ENCODE results near the gene MCFD2. TPM values are rescaled to one million over a fixed set of nuclear protein-coding genes. Genes with fewer than 3 reads are reported as not detected.

The MCFD2 gene
- polyA plus RNA-seq, 2 donors, result 12.4 to 20.4 TPM

DNA sequence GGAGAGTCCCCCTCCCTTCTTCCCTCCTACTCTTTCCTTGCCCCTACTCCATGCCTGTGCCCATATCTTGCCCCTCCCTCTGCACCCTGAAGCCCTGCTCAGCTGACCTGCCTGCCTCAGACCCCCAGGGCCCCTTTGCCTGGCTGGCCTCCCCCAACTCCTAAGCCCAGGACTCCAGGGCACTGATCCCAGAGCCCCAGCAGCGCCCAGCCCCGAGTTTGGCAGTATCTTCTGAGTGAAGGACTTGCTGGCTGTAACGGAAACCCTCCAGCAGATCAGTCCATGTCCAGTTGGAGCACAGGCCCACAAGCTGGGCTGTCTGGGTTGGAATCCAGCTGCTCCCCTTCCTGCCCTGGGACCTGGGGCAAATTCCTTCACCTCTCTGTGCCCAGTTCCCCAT is 46.0 kb downstream of the MCFD2 start:
- Histone ChIP-seq H3K4me3 (ENCODE audit: low read depth in 1 of 2, low read length in 2 of 2) (no peak overlapping the region), H3K4me1 (ENCODE audit: control insufficient read depth in 2 of 2, insufficient read depth in 2 of 2, low read length in 1 of 2) (peaks cover 5 to 8% of the 10 kb centered on the region in 2 donors), H3K9me3 (ENCODE audit: control insufficient read depth in 2 of 2, insufficient read depth in 1 of 2, low read depth in 1 of 2, low read length in 1 of 2) (no peaks in the 10 kb centered on the region), H3K36me3 (ENCODE audit: control insufficient read depth in 2 of 2, insufficient read depth in 2 of 2, low read length in 1 of 2) (no peaks in the 10 kb centered on the region), H3K27me3 (ENCODE audit: control insufficient read depth in 1 of 2, insufficient read depth in 2 of 2, low read length in 2 of 2) (no peaks in the 10 kb centered on the region), H3K27ac (ENCODE audit: low read depth in 2 of 2, low read length in 1 of 2) (no peak overlapping the region)
- WGBS, 2 donors, result 71% methylated on average over 3 of the region's 3 CpGs

DNA sequence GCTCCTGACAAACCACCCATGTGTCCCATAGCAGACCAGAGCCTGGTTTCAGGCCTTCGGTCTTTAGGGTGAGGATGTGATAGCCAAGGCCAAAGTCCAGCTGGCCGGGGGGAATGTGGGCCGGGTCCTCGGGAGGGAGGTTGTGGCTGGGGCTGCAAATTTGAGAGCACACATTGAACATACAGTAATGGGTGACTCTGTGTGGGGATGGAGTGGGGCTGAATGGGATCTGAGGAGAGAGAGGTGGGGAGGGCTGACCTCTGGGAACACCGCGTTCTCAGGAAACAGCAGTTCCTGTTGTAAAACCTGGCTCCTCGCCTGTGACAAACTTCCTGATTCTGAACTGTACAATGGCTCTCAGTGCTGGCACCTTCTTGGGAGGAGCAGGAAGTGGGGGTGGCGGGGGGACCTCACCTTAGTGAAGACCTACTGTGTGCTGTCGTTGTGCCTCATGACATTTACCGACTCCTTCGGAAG is 48.8 kb downstream of the MCFD2 start:
- H3K27ac ChIP-seq (ENCODE audit: low read depth in 2 of 2, low read length in 1 of 2), result peak overlapping the region; percentile 8 to 33
- H3K4me3 ChIP-seq (ENCODE audit: low read depth in 1 of 2, low read length in 2 of 2), result no peak overlapping the region
- 55 to 75% methylated on average over 11 of the region's 11 CpGs for WGBS, 2 donors
- H3K36me3 ChIP-seq (ENCODE audit: control insufficient read depth in 2 of 2, insufficient read depth in 2 of 2, low read length in 1 of 2), result no peaks in the 10 kb centered on the region
- H3K27me3 ChIP-seq (ENCODE audit: control insufficient read depth in 1 of 2, insufficient read depth in 2 of 2, low read length in 2 of 2), result no peaks in the 10 kb centered on the region
- H3K9me3 ChIP-seq (ENCODE audit: control insufficient read depth in 2 of 2, insufficient read depth in 1 of 2, low read depth in 1 of 2, low read length in 1 of 2), result no peaks in the 10 kb centered on the region
- peaks cover 2 to 5% of the 10 kb centered on the region in 2 donors for H3K4me1 ChIP-seq (ENCODE audit: control insufficient read depth in 2 of 2, insufficient read depth in 2 of 2, low read length in 1 of 2)

DNA sequence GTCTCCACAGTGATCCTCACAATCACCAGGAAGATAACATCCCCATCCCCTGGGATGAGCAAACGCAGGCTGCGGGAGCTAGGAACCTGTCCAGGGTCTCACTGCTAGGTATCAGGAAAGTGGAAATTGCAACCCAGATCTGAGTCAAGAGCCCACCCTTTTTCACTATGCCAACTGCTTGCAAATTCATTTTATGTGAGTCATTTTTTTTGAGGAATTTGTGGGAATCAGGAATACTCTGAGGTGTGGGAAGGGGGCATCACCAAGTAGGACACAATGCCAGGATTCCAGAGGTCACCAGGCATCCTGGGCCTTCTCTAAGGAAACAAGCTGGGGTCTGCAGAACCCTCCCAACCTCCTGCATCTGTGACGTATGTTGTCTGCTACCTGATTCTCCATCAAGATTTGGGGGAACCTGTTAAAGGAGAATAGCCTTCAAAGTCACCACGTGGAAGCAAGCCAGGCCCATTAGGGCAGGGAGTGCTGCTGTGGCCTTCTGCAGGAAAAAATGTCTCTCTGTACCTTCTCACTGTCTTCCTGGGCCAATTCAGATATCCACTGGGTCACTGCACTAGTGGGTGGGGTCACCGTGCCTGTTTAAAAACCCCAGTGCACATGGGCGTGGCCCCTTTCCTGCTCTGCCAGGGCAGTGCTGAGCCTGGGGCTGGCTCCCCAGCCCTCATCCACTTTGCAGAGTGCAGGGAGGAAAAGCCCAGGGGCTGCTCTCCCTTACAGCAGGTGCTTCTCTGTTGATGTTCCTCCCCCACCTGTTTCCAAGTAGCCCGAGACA is 50.2 kb downstream of the MCFD2 start:
- no peaks in the 10 kb centered on the region for H3K27me3 ChIP-seq (ENCODE audit: control insufficient read depth in 1 of 2, insufficient read depth in 2 of 2, low read length in 2 of 2)
- H3K4me1 ChIP-seq (ENCODE audit: control insufficient read depth in 2 of 2, insufficient read depth in 2 of 2, low read length in 1 of 2), result peaks cover 2 to 5% of the 10 kb centered on the region in 2 donors
- no peak overlapping the region for H3K27ac ChIP-seq (ENCODE audit: low read depth in 2 of 2, low read length in 1 of 2)
- H3K36me3 ChIP-seq (ENCODE audit: control insufficient read depth in 2 of 2, insufficient read depth in 2 of 2, low read length in 1 of 2), result no peaks in the 10 kb centered on the region
- 72 to 83% methylated on average over 7 of the region's 7 CpGs for WGBS, 2 donors
- H3K4me3 ChIP-seq (ENCODE audit: low read depth in 1 of 2, low read length in 2 of 2), result no peak overlapping the region
- H3K9me3 ChIP-seq (ENCODE audit: control insufficient read depth in 2 of 2, insufficient read depth in 1 of 2, low read depth in 1 of 2, low read length in 1 of 2), result no peaks in the 10 kb centered on the region

DNA sequence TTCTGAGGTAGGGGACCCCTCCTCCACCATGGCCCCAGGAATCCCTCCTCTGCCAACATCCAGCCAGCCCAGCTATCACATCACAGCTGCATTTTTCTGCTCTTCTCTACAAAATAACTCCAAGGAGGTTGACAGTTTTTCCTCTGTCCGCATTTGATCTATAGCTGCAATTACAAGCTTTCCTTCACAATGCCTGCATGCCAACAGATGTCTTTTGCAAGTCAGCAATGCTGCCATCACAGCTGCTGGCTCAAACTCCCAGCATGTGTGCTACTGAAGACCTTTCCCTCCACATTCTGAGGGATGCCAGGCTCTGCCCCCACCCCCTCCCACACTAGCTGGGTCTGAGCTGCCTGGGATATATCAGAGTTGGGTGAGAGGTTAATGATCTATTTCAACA is 51.7 kb downstream of the MCFD2 start:
- Histone ChIP-seq H3K27me3 (ENCODE audit: control insufficient read depth in 1 of 2, insufficient read depth in 2 of 2, low read length in 2 of 2) (no peaks in the 10 kb centered on the region), H3K4me1 (ENCODE audit: control insufficient read depth in 2 of 2, insufficient read depth in 2 of 2, low read length in 1 of 2) (peaks cover 2 to 5% of the 10 kb centered on the region in 2 donors), H3K9me3 (ENCODE audit: control insufficient read depth in 2 of 2, insufficient read depth in 1 of 2, low read depth in 1 of 2, low read length in 1 of 2) (no peaks in the 10 kb centered on the region), H3K27ac (ENCODE audit: low read depth in 2 of 2, low read length in 1 of 2) (no peak overlapping the region), H3K4me3 (ENCODE audit: low read depth in 1 of 2, low read length in 2 of 2) (no peak overlapping the region), H3K36me3 (ENCODE audit: control insufficient read depth in 2 of 2, insufficient read depth in 2 of 2, low read length in 1 of 2) (no peaks in the 10 kb centered on the region)
- 93% methylated on average over 1 of the region's 1 CpG for WGBS, 2 donors

DNA sequence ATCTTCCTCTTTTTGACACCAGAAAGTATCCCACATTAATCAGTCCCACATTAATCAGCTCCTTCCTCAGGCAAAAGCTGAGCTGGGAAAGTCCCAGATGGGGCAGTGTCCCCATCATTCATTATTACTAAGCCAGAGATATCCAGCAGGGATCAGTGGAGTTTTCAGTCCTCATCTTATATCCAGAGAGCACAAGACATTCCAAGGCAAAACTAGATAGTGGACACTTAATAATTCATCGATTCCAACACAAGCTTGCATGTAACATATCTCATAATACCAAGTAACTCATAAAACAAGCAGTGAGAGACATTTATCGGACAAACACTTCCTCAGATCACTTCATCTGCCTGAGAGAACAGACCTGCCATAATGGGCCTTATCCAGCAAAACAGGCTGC is 53.1 kb downstream of the MCFD2 start:
- no peak overlapping the region for H3K4me3 ChIP-seq (ENCODE audit: low read depth in 1 of 2, low read length in 2 of 2)
- no peak overlapping the region for H3K27ac ChIP-seq (ENCODE audit: low read depth in 2 of 2, low read length in 1 of 2)
- H3K36me3 ChIP-seq (ENCODE audit: control insufficient read depth in 2 of 2, insufficient read depth in 2 of 2, low read length in 1 of 2), result no peaks in the 10 kb centered on the region
- H3K27me3 ChIP-seq (ENCODE audit: control insufficient read depth in 1 of 2, insufficient read depth in 2 of 2, low read length in 2 of 2), result no peaks in the 10 kb centered on the region
- peaks cover 2 to 5% of the 10 kb centered on the region in 2 donors for H3K4me1 ChIP-seq (ENCODE audit: control insufficient read depth in 2 of 2, insufficient read depth in 2 of 2, low read length in 1 of 2)
- 83 to 91% methylated on average over 2 of the region's 2 CpGs for WGBS, 2 donors
- no peaks in the 10 kb centered on the region for H3K9me3 ChIP-seq (ENCODE audit: control insufficient read depth in 2 of 2, insufficient read depth in 1 of 2, low read depth in 1 of 2, low read length in 1 of 2)

DNA sequence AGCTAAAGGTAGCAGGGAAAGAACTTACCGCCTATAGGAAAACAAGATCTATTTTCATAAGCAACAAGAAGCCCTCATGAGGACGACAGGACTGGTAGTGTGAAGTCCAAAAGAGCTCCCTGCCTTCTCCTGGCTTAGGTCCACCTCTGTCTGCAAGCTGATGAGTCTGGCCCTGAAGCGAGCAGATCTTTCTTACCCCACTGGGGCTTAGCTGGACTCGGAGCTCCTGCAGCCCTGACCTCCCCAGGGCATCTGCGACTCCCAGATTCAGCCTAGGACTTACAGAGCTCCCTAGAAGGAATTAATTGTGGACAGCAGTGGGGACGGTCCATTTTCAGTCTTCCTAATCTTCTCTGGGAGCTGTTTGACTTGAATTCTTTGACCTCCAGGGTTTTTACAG is 53.7 kb downstream of the MCFD2 start:
- H3K27me3 ChIP-seq (ENCODE audit: control insufficient read depth in 1 of 2, insufficient read depth in 2 of 2, low read length in 2 of 2), result no peaks in the 10 kb centered on the region
- no peaks in the 10 kb centered on the region for H3K36me3 ChIP-seq (ENCODE audit: control insufficient read depth in 2 of 2, insufficient read depth in 2 of 2, low read length in 1 of 2)
- H3K4me1 ChIP-seq (ENCODE audit: control insufficient read depth in 2 of 2, insufficient read depth in 2 of 2, low read length in 1 of 2), result peaks cover 2 to 4% of the 10 kb centered on the region in 2 donors
- 71 to 78% methylated on average over 6 of the region's 6 CpGs for WGBS, 2 donors
- no peak overlapping the region for H3K27ac ChIP-seq (ENCODE audit: low read depth in 2 of 2, low read length in 1 of 2)
- no peaks in the 10 kb centered on the region for H3K9me3 ChIP-seq (ENCODE audit: control insufficient read depth in 2 of 2, insufficient read depth in 1 of 2, low read depth in 1 of 2, low read length in 1 of 2)
- no peak overlapping the region for H3K4me3 ChIP-seq (ENCODE audit: low read depth in 1 of 2, low read length in 2 of 2)

DNA sequence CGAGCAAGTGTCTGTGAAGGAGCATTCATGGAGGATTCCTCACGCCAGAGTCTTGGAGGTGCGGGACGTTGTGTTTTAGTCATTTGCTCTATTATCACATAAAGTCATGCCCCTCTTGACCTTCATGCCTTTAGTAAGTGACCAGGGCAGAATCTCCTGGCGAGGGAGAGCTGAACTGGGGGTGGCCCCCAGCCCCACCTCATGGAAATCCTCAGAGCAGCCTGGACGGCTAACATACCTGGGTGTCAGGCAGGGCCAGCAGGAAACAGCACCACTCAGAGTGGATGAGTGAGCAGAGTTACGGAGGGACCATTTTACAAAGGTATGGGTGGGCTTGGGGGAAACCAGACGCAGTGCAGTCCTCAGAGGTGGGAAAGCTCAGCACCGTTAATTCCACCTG is 56.1 kb downstream of the MCFD2 start:
- Histone ChIP-seq H3K4me1 (ENCODE audit: control insufficient read depth in 2 of 2, insufficient read depth in 2 of 2, low read length in 1 of 2) (peaks cover under 1 to 3% of the 10 kb centered on the region in 2 donors), H3K9me3 (ENCODE audit: control insufficient read depth in 2 of 2, insufficient read depth in 1 of 2, low read depth in 1 of 2, low read length in 1 of 2) (no peaks in the 10 kb centered on the region), H3K4me3 (ENCODE audit: low read depth in 1 of 2, low read length in 2 of 2) (no peak overlapping the region), H3K36me3 (ENCODE audit: control insufficient read depth in 2 of 2, insufficient read depth in 2 of 2, low read length in 1 of 2) (no peaks in the 10 kb centered on the region), H3K27ac (ENCODE audit: low read depth in 2 of 2, low read length in 1 of 2) (no peak overlapping the region), H3K27me3 (ENCODE audit: control insufficient read depth in 1 of 2, insufficient read depth in 2 of 2, low read length in 2 of 2) (no peaks in the 10 kb centered on the region)
- 95 to 96% methylated on average over 9 of the region's 9 CpGs for WGBS, 2 donors

DNA sequence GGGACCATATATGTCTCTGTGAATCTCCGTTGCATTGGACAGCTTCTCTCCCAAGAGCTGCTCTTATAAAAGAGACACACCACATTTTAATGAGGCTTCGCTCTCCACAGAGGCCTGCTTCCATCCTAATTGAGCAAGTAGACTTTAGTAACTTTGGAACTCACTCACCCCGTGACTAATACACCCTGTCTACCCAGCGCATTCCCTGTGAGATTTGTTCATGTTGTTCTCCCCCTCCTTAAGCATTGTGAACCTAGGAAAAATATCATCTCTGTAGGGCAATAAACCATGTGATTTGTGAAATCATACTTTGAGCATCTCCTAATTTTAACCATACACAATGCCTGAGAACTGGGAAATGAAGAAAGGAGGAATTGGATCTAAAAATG is 56.9 kb downstream of the MCFD2 start:
- Histone ChIP-seq H3K4me1 (ENCODE audit: control insufficient read depth in 2 of 2, insufficient read depth in 2 of 2, low read length in 1 of 2) (peaks cover 4 to 6% of the 10 kb centered on the region in 2 donors), H3K4me3 (ENCODE audit: low read depth in 1 of 2, low read length in 2 of 2) (no peak overlapping the region), H3K27ac (ENCODE audit: low read depth in 2 of 2, low read length in 1 of 2) (no peak overlapping the region), H3K36me3 (ENCODE audit: control insufficient read depth in 2 of 2, insufficient read depth in 2 of 2, low read length in 1 of 2) (no peaks in the 10 kb centered on the region), H3K27me3 (ENCODE audit: control insufficient read depth in 1 of 2, insufficient read depth in 2 of 2, low read length in 2 of 2) (no peaks in the 10 kb centered on the region), H3K9me3 (ENCODE audit: control insufficient read depth in 2 of 2, insufficient read depth in 1 of 2, low read depth in 1 of 2, low read length in 1 of 2) (no peaks in the 10 kb centered on the region)
- WGBS, 2 donors, result 83% methylated on average over 4 of the region's 4 CpGs

DNA sequence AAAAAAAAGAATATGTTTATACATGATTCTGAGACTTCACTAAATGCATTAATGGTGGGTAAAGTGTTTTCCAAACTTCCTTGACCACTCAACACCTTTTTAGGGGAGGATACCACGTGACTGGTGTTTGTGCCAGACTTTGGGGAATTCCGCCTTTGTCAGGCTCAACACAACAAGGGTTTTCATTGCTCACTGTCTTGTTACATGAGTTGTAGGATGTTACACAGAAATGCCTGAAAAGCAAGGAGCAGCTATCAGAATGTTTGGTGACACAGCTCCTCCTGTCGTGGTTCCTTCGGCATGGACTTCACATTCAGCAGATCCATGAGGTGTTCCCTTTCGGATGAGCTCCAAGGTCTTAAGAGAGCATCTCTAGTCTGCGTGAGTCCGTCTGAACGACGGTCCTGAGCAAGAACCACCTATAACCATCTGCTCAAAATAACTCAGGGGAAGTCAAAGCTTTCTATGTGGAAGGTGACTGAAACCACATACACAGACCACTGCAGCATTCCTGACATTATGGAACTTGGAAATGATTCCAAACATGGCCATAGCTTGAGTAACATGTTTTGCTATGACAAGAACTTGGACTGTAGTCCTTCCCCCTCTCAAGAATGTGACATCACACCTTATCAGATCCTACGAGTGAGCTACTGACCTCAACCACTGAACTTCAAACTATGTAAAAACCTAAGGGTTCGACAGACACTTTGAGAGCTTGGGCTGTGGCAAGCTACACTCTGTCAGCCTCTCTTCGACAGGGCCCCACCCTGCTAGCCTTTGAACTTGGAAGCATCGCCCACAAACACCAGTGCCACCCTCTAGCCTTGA is 57.5 kb downstream of the MCFD2 start:
- H3K4me1 ChIP-seq (ENCODE audit: control insufficient read depth in 2 of 2, insufficient read depth in 2 of 2, low read length in 1 of 2), result peaks cover 4 to 6% of the 10 kb centered on the region in 2 donors
- H3K9me3 ChIP-seq (ENCODE audit: control insufficient read depth in 2 of 2, insufficient read depth in 1 of 2, low read depth in 1 of 2, low read length in 1 of 2), result no peaks in the 10 kb centered on the region
- no peak overlapping the region for H3K4me3 ChIP-seq (ENCODE audit: low read depth in 1 of 2, low read length in 2 of 2)
- H3K27ac ChIP-seq (ENCODE audit: low read depth in 2 of 2, low read length in 1 of 2), result no peak overlapping the region
- 79 to 80% methylated on average over 13 of the region's 13 CpGs for WGBS, 2 donors
- H3K36me3 ChIP-seq (ENCODE audit: control insufficient read depth in 2 of 2, insufficient read depth in 2 of 2, low read length in 1 of 2), result no peaks in the 10 kb centered on the region
- H3K27me3 ChIP-seq (ENCODE audit: control insufficient read depth in 1 of 2, insufficient read depth in 2 of 2, low read length in 2 of 2), result no peaks in the 10 kb centered on the region

All from esophagus (tissue), 2 donors.